GM21528 (cell line): ENCODE data around the gene MASP2.
A peak's percentile ranks its signal among the peaks of the same experiment; 100 is the strongest.
"Not testable (repeated sequence)": the region's sequence is repeated elsewhere in the genome, so short reads cannot be mapped to it uniquely, and the experiment has no call there.

ENCODE experiments used
- ATAC-seq: cut with Tn5 transposase; IDR thresholded peaks from one replicate; pipeline ENCODE4 v1.9.1; 2021; ENCODE audit warnings: mild to moderate bottlenecking, moderate library complexity; ENCODE audit not compliant: unreplicated experiment, low FRiP score

Gene MASP2

GRCh38 chr1:11059155-11059967, 12.3 kb upstream of the MASP2 start:
- peak; percentile 16 for ATAC-seq

GRCh38 chr1:11058595-11059154, 11.6 kb upstream of the MASP2 start:
- no peak for ATAC-seq

GRCh38 chr1:11058026-11058425, 11.0 kb upstream of the MASP2 start:
- ATAC-seq = no peak

- ATAC-seq = no peak
Measured at GRCh38 chr1:11057477-11057876, 10.4 kb upstream of the MASP2 start.

GRCh38 chr1:11056504-11056903, 9.5 kb upstream of the MASP2 start:
- ATAC-seq = no peak

GRCh38 chr1:11055676-11056075, 8.6 kb upstream of the MASP2 start:
- no peak for ATAC-seq

GRCh38 chr1:11054666-11055065, 7.6 kb upstream of the MASP2 start:
- ATAC-seq = no peak

- ATAC-seq = no peak
Measured at GRCh38 chr1:11054181-11054580, 7.1 kb upstream of the MASP2 start.

GRCh38 chr1:11053758-11054137, 6.7 kb upstream of the MASP2 start:
- ATAC-seq = no peak

GRCh38 chr1:11052839-11053757, 6.1 kb upstream of the MASP2 start:
- no peak for ATAC-seq

- no peak for ATAC-seq
Measured at GRCh38 chr1:11051781-11052511, 4.9 kb upstream of the MASP2 start.

- ATAC-seq = not testable (repeated sequence)
Measured at GRCh38 chr1:11051121-11051520, 4.1 kb upstream of the MASP2 start.

- ATAC-seq = no peak
Measured at GRCh38 chr1:11046270-11046566, 821 bp downstream of the MASP2 start.

- no peak for ATAC-seq
Measured at GRCh38 chr1:11045428-11046269, 1.4 kb downstream of the MASP2 start.

- no peak for ATAC-seq
Measured at GRCh38 chr1:11044849-11045427, 2.1 kb downstream of the MASP2 start.

- no peak for ATAC-seq
Measured at GRCh38 chr1:11044086-11044848, 2.8 kb downstream of the MASP2 start.

GRCh38 chr1:11042995-11043874, 3.8 kb downstream of the MASP2 start:
- no peak for ATAC-seq

- no peak for ATAC-seq
Measured at GRCh38 chr1:11042065-11042464, 5.0 kb downstream of the MASP2 start.
